IPS-NIHi7 (cell line): ENCODE measurements around the gene ZNF738.
"Not testable (repeated sequence)": the region's sequence is repeated elsewhere in the genome, so short reads cannot be mapped to it uniquely, and the experiment has no call there.

Experiments
- DNase-seq: peaks from one replicate; pipeline ENCODE4 v3.0.0; 2012; ENCODE audit warnings: mixed read lengths; ENCODE audit errors: extremely low spot score

Gene ZNF738

GRCh38 chr19:21358768-21359451 lies at the start of gene ZNF738:
TSS of gene ZNF738 (plus strand) at chr19:21359000. CDS start at chr19:21359141, 141 bp downstream.
- DNase-seq = peak; percentile 95

- not testable (repeated sequence) for DNase-seq
Observed at GRCh38 chr19:21312807-21313206, 46.0 kb upstream of the ZNF738 start.

- DNase-seq = no peak
Observed at GRCh38 chr19:21314676-21315075, 44.1 kb upstream of the ZNF738 start.

GRCh38 chr19:21317821-21318220 lies 41.0 kb upstream of the ZNF738 start:
- DNase-seq = no peak

- no peak for DNase-seq
Observed at GRCh38 chr19:21321134-21321533, 37.7 kb upstream of the ZNF738 start.

GRCh38 chr19:21321996-21322395 lies 36.8 kb upstream of the ZNF738 start:
- DNase-seq = no peak

- DNase-seq = no peak
Observed at GRCh38 chr19:21322528-21322927, 36.3 kb upstream of the ZNF738 start.

- no peak for DNase-seq
Observed at GRCh38 chr19:21323000-21323399, 35.8 kb upstream of the ZNF738 start.

- DNase-seq = no peak
Observed at GRCh38 chr19:21326169-21326568, 32.6 kb upstream of the ZNF738 start.

- peak; percentile 9 for DNase-seq
Observed at GRCh38 chr19:21328406-21328805, 30.4 kb upstream of the ZNF738 start.

- peak; percentile 95 for DNase-seq
Observed at GRCh38 chr19:21328885-21329605, 29.8 kb upstream of the ZNF738 start, which contains the start of gene ZNF708. TSS of gene ZNF708 (minus strand) at chr19:21329410. CDS start at chr19:21329212, 198 bp downstream.

GRCh38 chr19:21335721-21336120 lies 23.1 kb upstream of the ZNF738 start:
- DNase-seq = no peak

- DNase-seq = not testable (repeated sequence)
Observed at GRCh38 chr19:21344841-21345240, 14.0 kb upstream of the ZNF738 start.

- DNase-seq = no peak
Observed at GRCh38 chr19:21352830-21353229, 6.0 kb upstream of the ZNF738 start.

- no peak for DNase-seq
Observed at GRCh38 chr19:21362291-21362690, 3.5 kb downstream of the ZNF738 start.

GRCh38 chr19:21383980-21384582 lies 25.3 kb downstream of the ZNF738 start:
- DNase-seq = no peak

GRCh38 chr19:21396121-21396520 lies 37.3 kb downstream of the ZNF738 start:
- DNase-seq = no peak

GRCh38 chr19:21396893-21397572 lies 38.2 kb downstream of the ZNF738 start, which contains the start of gene ZNF493:
TSS of gene ZNF493 (plus strand) at chr19:21397133. CDS start at chr19:21397238, 105 bp downstream.
- peak; percentile 90 for DNase-seq

GRCh38 chr19:21398851-21399250 lies 40.1 kb downstream of the ZNF738 start:
- no peak for DNase-seq

GRCh38 chr19:21402303-21402985 lies 43.6 kb downstream of the ZNF738 start:
- DNase-seq = no peak

- DNase-seq = no peak
Observed at GRCh38 chr19:21410166-21410565, 51.4 kb downstream of the ZNF738 start.
